GM12878 (cell line): Measurements from ENCODE around the gene NOL4L. TPM values are rescaled to one million over a fixed set of nuclear protein-coding genes. Genes with fewer than 3 reads are reported as not detected.

Experiments used
- ATAC-seq: fragments of 200-7000 bp; cut with Tn5 transposase; 3 replicates; pipeline ENCODE4 v1.9.1; 2020; ENCODE audit warnings: mild to moderate bottlenecking, moderate library complexity
- BruUV-seq: library from RNA; stranded (reverse); fragments of 400-500 nt; replicated peaks from 2 replicates; lab custom pipeline; 2021; lab: Mats Ljungman, UMichigan
- CTCF ChIA-PET: fragments of 300-600 bp; sonication (Branson Sonifier 250); formaldehyde crosslinking; extraction: SDS; loops from one replicate; lab custom pipeline; 2021; ENCODE audit warnings: inconsistent platforms; lab: Yijun Ruan, JAX
- POLR2A ChIA-PET: fragments of 350-600 bp; formaldehyde crosslinking; extraction: SDS; loops from one replicate; lab custom pipeline; 2021; ENCODE audit warnings: inconsistent platforms; lab: Charles Lee
- RAD21 ChIA-PET: fragments of 300-600 bp; sonication (Branson Sonifier 250); formaldehyde crosslinking; loops from one replicate; lab custom pipeline; 2023; ENCODE audit warnings: antibody characterized with exemption; ENCODE audit not compliant: unreplicated experiment; lab: Charles Lee
- SMC1A ChIA-PET: fragments of 300-600 bp; sonication (Branson Sonifier 250); formaldehyde crosslinking; loops from one replicate; lab custom pipeline; 2023; ENCODE audit not compliant: unreplicated experiment, uncharacterized antibody; lab: Charles Lee
- DNase-seq: peaks from one replicate; pipeline ENCODE4 v3.0.0-alpha.2; 2011; ENCODE audit warnings: low read depth, low spot score
- FAIRE-seq: peaks from 3 replicates; lab custom pipeline; 2011; peaks lifted over from hg19 to GRCh38; lab: Jason Lieb, UNC
- H2AFZ ChIP-seq: 2 replicates; pipeline ENCODE4 v1.6.0; 2011; ENCODE audit warnings: low read depth, low read length, control low read depth; ENCODE audit not compliant: control insufficient read depth
- H3K27ac ChIP-seq: 2 replicates; pipeline ENCODE4 v1.5.1; 2011; ENCODE audit warnings: control low read depth; ENCODE audit not compliant: control insufficient read depth, insufficient read depth
- H3K27me3 ChIP-seq, 2 experiments: replicated peaks in 1 of 2; 2 replicates each; pipeline versions ENCODE4 v1.6.0 to v1.6.1; 2011; ENCODE audit warnings: low read length in 1 of 2; ENCODE audit not compliant: control insufficient read depth in 2 of 2, insufficient read depth in 2 of 2
- H3K36me3 ChIP-seq, 2 experiments: 2 replicates each; pipeline ENCODE4 v1.5.1; 2011; ENCODE audit warnings: low read length in 1 of 2; ENCODE audit not compliant: control insufficient read depth in 2 of 2, insufficient read depth in 2 of 2
- H3K4me1 ChIP-seq: 2 replicates; pipeline ENCODE4 v1.6.1; 2011; ENCODE audit warnings: mild to moderate bottlenecking, low read length, moderate library complexity, mixed read lengths; ENCODE audit not compliant: control insufficient read depth, insufficient read depth
- H3K4me2 ChIP-seq: 2 replicates; pipeline ENCODE4 v1.6.0; 2011; ENCODE audit warnings: control low read depth; ENCODE audit not compliant: control insufficient read depth, insufficient read depth
- H3K4me3 ChIP-seq: fragments of 200-600 bp; sonication (generic); 2 replicates; pipeline ENCODE4 v1.5.1; 2016
- H3K79me2 ChIP-seq: 2 replicates; pipeline ENCODE4 v1.6.0; 2011; ENCODE audit warnings: low read length; ENCODE audit not compliant: control insufficient read depth, insufficient read depth
- H3K9ac ChIP-seq: 2 replicates; pipeline ENCODE4 v1.8.0; 2011; ENCODE audit warnings: low read length, control low read depth, mixed read lengths; ENCODE audit not compliant: control insufficient read depth, insufficient read depth
- H3K9me3 ChIP-seq: replicated peaks from 3 replicates; pipeline ENCODE4 v1.5.1; 2011; ENCODE audit warnings: mild to moderate bottlenecking, low read length; ENCODE audit not compliant: control insufficient read depth, insufficient read depth
- H4K20me1 ChIP-seq: 2 replicates; pipeline ENCODE4 v1.6.0; 2011; ENCODE audit not compliant: control insufficient read depth, insufficient read depth
- ESRRA ChIP-seq: IDR thresholded peaks from 2 replicates; pipeline ENCODE4 v1.6.1; 2012; ENCODE audit warnings: mild to moderate bottlenecking, low read length, improper control_type of control experiment
- MEF2A ChIP-seq: IDR thresholded peaks from 2 replicates; pipeline ENCODE4 v1.6.1; 2011; ENCODE audit warnings: low read depth, mild to moderate bottlenecking, low read length, moderate library complexity; ENCODE audit not compliant: insufficient read depth
- NFYA ChIP-seq: IDR thresholded peaks from 2 replicates; pipeline ENCODE4 v1.6.1; 2011; ENCODE audit warnings: low read depth, mild to moderate bottlenecking, low read length, improper control_type of control experiment, borderline replicate concordance
- PKNOX1 ChIP-seq: fragments of 450-650 bp; IDR thresholded peaks from 2 replicates; pipeline ENCODE4 v1.6.1; 2016; ENCODE audit warnings: mild to moderate bottlenecking
- SUZ12 ChIP-seq: fragments of 200-600 bp; sonication (generic); IDR thresholded peaks from one replicate; pipeline ENCODE4 v1.6.1; 2018; ENCODE audit warnings: antibody characterized with exemption, mild to moderate bottlenecking; ENCODE audit not compliant: unreplicated experiment
- TBL1XR1 ChIP-seq: IDR thresholded peaks from 2 replicates; pipeline ENCODE4 v1.6.1; 2012; ENCODE audit warnings: low read depth, low read length, improper control_type of control experiment
- ZNF274 ChIP-seq: IDR thresholded peaks from one replicate; pipeline ENCODE4 v1.8.0; 2011; ENCODE audit not compliant: insufficient read length, insufficient read depth
- WGBS: methylation state at CpG from one replicate; pipeline ENCODE4 v1.1.6; 2016; ENCODE audit warnings: low lambda C conversion rate; ENCODE audit not compliant: insufficient replicate concordance, insufficient coverage; ENCODE audit errors: missing lambda C conversion rate; 5-methylcytosine and 5-hydroxymethylcytosine counted together
- in situ Hi-C: fragments of 300-500 bp; cut with MboI; formaldehyde crosslinking; loops from 9 replicates; pipeline ENCODE4 v1.14.3; 2018; ENCODE audit warnings: mixed read lengths
- intact Hi-C: fragments of 100-400 bp; cut with micrococcal nuclease; formaldehyde crosslinking; loops from one replicate; pipeline ENCODE4 v1.14.2; 2022; ENCODE audit not compliant: unreplicated experiment
- polyA plus RNA-seq, 11 experiments: library from polyadenylated mRNA; depleted of rRNA in 4 of 11; unstranded in 6 of 11; stranded (reverse) in 5 of 11; fragments of >200 nt; fragmentation: Nextera tagmentation in 4 of 11; fragmentation: Illumina TruSeq in 1 of 11; extraction: Ambion mirVana in 4 of 11; extraction: Trizol in 1 of 11; gene quantifications; 1 replicate in 1 of 11; 2 replicates in 10 of 11; pipeline versions ENCODE4 v1.2.1 to v1.2.3, GENCODE V29; 2011 to 2016; ENCODE audit warnings: inconsistent platforms in 2 of 11, missing spikeins in 2 of 11, low read depth in 1 of 11
- total RNA-seq, 4 experiments: library from RNA; depleted of rRNA in 3 of 4; stranded (reverse); fragments of >200 nt in 3 of 4; fragmentation: Illumina TruSeq in 1 of 4; extraction: Trizol in 1 of 4; gene quantifications; 2 replicates each; pipeline versions ENCODE4 v1.2.1 to v1.2.3, GENCODE V29; 2013 to 2021

Gene NOL4L
- total and polyA plus RNA-seq, 10 of the 15 experiments (the other 5 are each of a cell fraction or from before 2014, with no cell fraction given) = 2.3 to 24.0 (median 8.0) TPM

- DNase-seq = no peak
- ChIA-PET SMC1A (interaction anchor here (0.8 to 1.5 kb wide), 4 partner anchors 9 to 58 kb away, joined by 3 to 4 read pairs (median 3); no protein-coding TSS in a partner anchor), RAD21 (no interaction called here), CTCF (interaction anchor here (0.8 kb wide), 1 partner anchor 11 kb away, joined by 3 read pairs; no protein-coding TSS in a partner anchor), POLR2A (interaction anchor here (0.7 kb wide), 1 partner anchor 56 kb away, joined by 7 read pairs; no protein-coding TSS in a partner anchor)
- Histone ChIP-seq H3K36me3 (peaks cover 22 to 32% of the 10 kb centered on the region in 2 experiments), H3K27ac (no peak overlapping the region), H3K79me2 (peaks cover 2% of the 10 kb centered on the region; the same call in 1 of the 2 replicates), H3K9me3 (no peaks in the 10 kb centered on the region), H2AFZ (no peak overlapping the region), H3K4me3 (no peak overlapping the region), H4K20me1 (no peaks in the 10 kb centered on the region), H3K9ac (no peak overlapping the region), H3K27me3 (no peaks in the 10 kb centered on the region), H3K4me1 (no peaks in the 10 kb centered on the region), H3K4me2 (no peak overlapping the region)
- intact Hi-C loops = no loop called here
- FAIRE-seq = no peak
- 85% methylated on average over 6 of the region's 6 CpGs for WGBS
- TF ChIP-seq PKNOX1 = no peak
- in situ Hi-C loops = no loop called here
- ATAC-seq = no peak
- BruUV-seq = no TSS peak
Measured at GRCh38 chr20:32427996-32428395, 157.1 kb downstream of the NOL4L start.

GRCh38 chr20:32421290-32421689 lies 163.8 kb downstream of the NOL4L start:
- Histone ChIP-seq H4K20me1 (no peaks in the 10 kb centered on the region), H3K4me3 (no peak overlapping the region), H3K4me2 (no peak overlapping the region), H3K9ac (no peak overlapping the region), H3K9me3 (no peaks in the 10 kb centered on the region), H2AFZ (no peak overlapping the region), H3K36me3 (no peaks in the 10 kb centered on the region), H3K27ac (no peak overlapping the region), H3K27me3 (no peaks in the 10 kb centered on the region), H3K79me2 (peaks cover 10% of the 10 kb centered on the region), H3K4me1 (peaks cover 6% of the 10 kb centered on the region; the same call in 1 of the 2 replicates)
- TF ChIP-seq ZNF274 = no peak
- no peak for TF ChIP-seq SUZ12
- TF ChIP-seq NFYA = no peak
- TF ChIP-seq TBL1XR1 = no peak
- no peak for TF ChIP-seq MEF2A
- TF ChIP-seq ESRRA = no peak
- in situ Hi-C loops = no loop called here
- BruUV-seq = no TSS peak
- ChIA-PET POLR2A (no interaction called here), RAD21 (no interaction called here), SMC1A (interaction anchor here (0.9 to 1.3 kb wide), 3 partner anchors 10 to 81 kb away, joined by 3 to 4 read pairs (median 3); no protein-coding TSS in a partner anchor), CTCF (interaction anchor here (0.8 to 1.0 kb wide), 2 partner anchors 23 to 490 kb away, joined by 3 read pairs; no protein-coding TSS in a partner anchor)
- no peak for ATAC-seq
- intact Hi-C loops = no loop called here
- DNase-seq = no peak
- WGBS = 68% methylated on average over 2 of the region's 2 CpGs
- FAIRE-seq = no peak
